GM12891 (cell line): ENCODE measurements around the gene HHAT.

Source experiments
- POLR2A ChIP-seq: IDR thresholded peaks from 2 replicates; pipeline ENCODE4 v1.6.1; 2011; ENCODE audit warnings: low read depth, low read length, control low read depth
- POLR2AphosphoS5 ChIP-seq: IDR thresholded peaks from 2 replicates; pipeline ENCODE4 v1.6.1; 2011; ENCODE audit warnings: low read depth, low read length, control low read depth

GRCh38 chr1:210413951-210414350, 85.2 kb downstream of the HHAT start:
- TF ChIP-seq POLR2AphosphoS5 (no peak), POLR2A (no peak)
